GM21447 (cell line): Measurements from ENCODE around the gene CADM1.

Source experiments
- ATAC-seq: cut with Tn5 transposase; IDR thresholded peaks from one replicate; pipeline ENCODE4 v1.9.1; 2021; ENCODE audit not compliant: unreplicated experiment

The CADM1 gene

DNA sequence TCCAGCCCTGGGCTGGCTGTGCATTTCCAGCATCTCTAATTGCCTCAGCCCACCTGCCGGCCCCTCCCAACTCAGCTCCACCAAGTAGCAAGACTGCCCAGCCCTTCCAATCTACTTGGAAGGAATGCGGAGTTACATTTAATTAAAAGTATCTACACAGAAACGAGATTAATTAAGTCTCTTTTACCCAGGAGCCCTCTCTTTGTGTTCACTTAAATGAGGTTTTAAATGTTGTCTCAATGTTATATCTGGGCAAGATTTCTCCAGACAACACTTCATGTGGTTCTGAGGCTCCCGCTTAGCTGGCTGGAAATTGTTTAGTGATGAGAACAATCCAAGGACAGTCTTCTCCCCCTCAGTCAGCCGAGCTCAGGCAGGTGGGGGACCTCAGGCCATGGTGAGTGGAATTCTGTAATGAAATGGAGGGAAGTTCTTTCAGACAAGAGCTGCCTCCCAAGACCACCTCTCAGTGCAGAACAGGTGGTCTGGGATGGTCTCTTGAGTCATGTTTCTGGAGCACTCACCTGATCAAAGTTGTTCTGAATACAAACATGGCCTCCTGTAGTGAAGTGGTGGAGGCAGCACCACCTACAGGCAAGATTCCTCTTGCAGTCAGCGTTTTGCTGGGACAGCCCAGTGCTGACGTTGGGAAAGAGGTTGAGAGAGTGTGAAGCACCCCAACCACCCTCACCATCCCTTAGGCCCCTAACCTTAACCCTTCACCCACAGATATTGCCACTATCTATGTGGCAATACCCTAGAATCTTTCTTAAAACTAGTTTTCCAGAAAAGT lies 371.6 kb downstream of the CADM1 start:
- no peak for ATAC-seq

- ATAC-seq = no peak
Observed at GRCh38 chr11:115129473-115130289, 374.5 kb downstream of the CADM1 start.

- no peak for ATAC-seq
Observed at GRCh38 chr11:115128226-115128625, 376.0 kb downstream of the CADM1 start.

DNA sequence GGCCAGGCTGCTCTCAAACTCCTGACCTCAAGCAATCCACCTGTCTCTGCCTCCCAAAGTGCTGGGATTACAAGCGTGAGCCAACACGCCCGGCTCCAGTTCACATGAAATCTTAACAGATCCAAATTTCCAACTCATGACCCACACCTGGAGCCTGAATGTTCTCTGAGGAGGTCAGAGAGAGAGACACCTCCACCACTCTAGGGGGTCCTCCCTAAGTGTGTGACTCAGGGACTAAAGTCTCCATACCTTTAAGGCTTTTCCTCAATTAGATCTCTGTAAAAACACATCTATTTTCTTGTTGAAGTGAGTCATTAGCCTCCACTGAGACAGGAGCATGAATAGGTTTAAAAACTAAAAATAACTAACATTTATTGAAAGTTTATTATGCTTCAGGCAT lies 376.4 kb downstream of the CADM1 start:
- no peak for ATAC-seq

- peak; percentile 90 for ATAC-seq
Observed at GRCh38 chr11:115126515-115127208, 377.6 kb downstream of the CADM1 start.

DNA sequence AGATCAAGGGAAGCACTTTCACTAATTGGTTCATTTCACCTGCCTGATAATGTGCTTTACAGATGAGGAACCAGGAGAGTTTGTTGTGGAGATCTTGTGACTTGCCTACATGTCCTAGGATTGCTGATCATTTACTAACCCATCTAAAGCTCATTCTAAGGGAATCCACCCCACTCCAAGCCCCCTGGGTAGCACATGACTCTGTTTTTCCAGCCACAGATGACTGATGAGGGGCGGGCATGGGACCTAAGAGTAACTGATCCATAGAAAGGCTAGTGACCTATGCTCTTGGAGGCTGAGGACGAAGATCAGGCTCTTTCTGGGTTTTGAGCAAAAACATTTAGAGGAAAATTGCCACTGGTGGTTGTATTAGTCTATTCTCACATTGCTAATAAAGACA lies 378.1 kb downstream of the CADM1 start:
- peak; percentile 27 for ATAC-seq

DNA sequence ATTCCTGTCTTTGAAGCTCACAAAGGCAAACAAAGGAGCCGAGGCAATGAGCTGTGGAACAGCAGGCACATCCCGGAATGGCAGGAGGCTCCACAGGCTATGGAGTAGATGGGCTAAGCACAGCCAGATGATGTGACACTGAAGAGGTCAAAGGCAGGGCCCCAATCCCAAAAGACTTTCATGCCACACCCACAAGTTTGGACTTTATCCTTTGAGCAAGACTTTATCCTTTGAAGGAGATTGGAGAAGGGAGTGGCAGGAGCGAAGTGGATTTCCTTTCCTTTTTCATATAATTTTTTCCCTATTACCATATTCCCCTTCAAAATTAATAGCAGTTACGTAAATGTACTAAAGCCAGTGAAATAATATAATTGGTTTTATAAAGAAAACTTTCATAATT lies 379.4 kb downstream of the CADM1 start:
- no peak for ATAC-seq

GRCh38 chr11:115123641-115124040 lies 380.6 kb downstream of the CADM1 start:
- no peak for ATAC-seq

DNA sequence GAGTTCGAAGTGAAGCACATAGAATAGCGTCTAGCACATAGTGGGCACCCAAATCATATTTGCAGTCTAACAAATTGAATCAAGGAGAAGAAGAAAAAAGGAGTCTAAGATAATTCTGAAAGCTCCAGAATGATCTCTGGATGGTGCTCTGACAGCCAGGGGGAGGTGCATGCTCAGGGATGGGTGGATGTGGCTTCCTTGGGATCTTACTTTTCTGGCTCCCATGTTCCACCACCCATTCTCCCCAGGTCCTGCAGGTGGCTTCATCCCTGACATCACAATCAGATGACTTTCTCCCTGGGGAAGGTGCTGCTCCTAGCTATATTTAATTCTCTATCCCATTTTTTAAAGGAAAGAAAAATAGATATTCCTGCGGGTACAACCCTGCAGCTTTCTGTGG lies 381.9 kb downstream of the CADM1 start:
- ATAC-seq = no peak
